WTC11 (cell line): ENCODE measurements around the gene RETREG1. TPM values are rescaled to one million over a fixed set of nuclear protein-coding genes. Genes with fewer than 3 reads are reported as not detected.
"Not testable (repeated sequence)": the region's sequence is repeated elsewhere in the genome, so short reads cannot be mapped to it uniquely, and the experiment has no call there.

Experiments used
- ATAC-seq: fragments of 200-7000 bp; cut with Tn5 transposase; 2 replicates; pipeline ENCODE4 v1.10.0; 2021; ENCODE audit warnings: mild to moderate bottlenecking, moderate library complexity
- CTCF ChIA-PET: fragments of 300-600 bp; sonication (Branson Sonifier 250); formaldehyde crosslinking; loops from one replicate; lab custom pipeline; 2021; ENCODE audit warnings: antibody characterized with exemption; lab: Charles Lee
- POLR2A ChIA-PET: fragments of 350-600 bp; sonication (Branson Sonifier 250); formaldehyde crosslinking; loops from one replicate; lab custom pipeline; 2021; ENCODE audit warnings: antibody characterized with exemption; lab: Charles Lee
- DNase-seq: peaks from one replicate; pipeline ENCODE4 v3.0.0; 2021; ENCODE audit warnings: low spot score
- H3K27ac Mint-ChIP-seq: 2 replicates; pipeline ENCODE4 v1.8.0; 2021; ENCODE audit warnings: mixed read lengths
- H3K27me3 Mint-ChIP-seq: 2 replicates; pipeline ENCODE4 v1.8.0; 2021; ENCODE audit warnings: low read depth, mild to moderate bottlenecking, moderate library complexity, mixed read lengths
- H3K36me3 Mint-ChIP-seq: 2 replicates; pipeline ENCODE4 v1.8.0; 2021; ENCODE audit warnings: mixed read lengths
- H3K4me1 Mint-ChIP-seq: 2 replicates; pipeline ENCODE4 v1.8.0; 2022; ENCODE audit warnings: mixed read lengths
- H3K4me3 Mint-ChIP-seq: 2 replicates; pipeline ENCODE4 v1.8.0; 2021; ENCODE audit warnings: mild to moderate bottlenecking, moderate library complexity, mixed read lengths
- H3K9me3 Mint-ChIP-seq: 2 replicates; pipeline ENCODE4 v1.8.0; 2021; ENCODE audit warnings: mixed read lengths
- GRHL2 ChIP-seq: fragments of 250-450 bp; sonication (Bioruptor Pico); IDR thresholded peaks from 2 replicates; pipeline ENCODE4 v1.8.0; 2022; ENCODE audit warnings: mild to moderate bottlenecking, moderate library complexity; ENCODE audit not compliant: insufficient replicate concordance, severe bottlenecking
- IRF2 ChIP-seq: sonication (generic); formaldehyde crosslinking; IDR thresholded peaks from 2 replicates; pipeline ENCODE4 v1.8.0; 2022; ENCODE audit warnings: low read depth, missing genetic modification reagents, borderline replicate concordance
- NFATC4 ChIP-seq: fragments of 250-450 bp; sonication (Bioruptor Pico); IDR thresholded peaks from 2 replicates; pipeline ENCODE4 v1.9.0; 2021; ENCODE audit warnings: mild to moderate bottlenecking
- NR2C2 ChIP-seq: sonication (generic); formaldehyde crosslinking; IDR thresholded peaks from 2 replicates; pipeline ENCODE4 v1.8.0; 2022; ENCODE audit warnings: mild to moderate bottlenecking, missing genetic modification reagents
- NR3C1 ChIP-seq: sonication (generic); formaldehyde crosslinking; conservative IDR thresholded peaks from 2 replicates; pipeline ENCODE4 v1.8.1; 2023; ENCODE audit warnings: low read depth, mild to moderate bottlenecking, missing genetic modification reagents
- PRRX2 ChIP-seq: fragments of 250-450 bp; sonication (Bioruptor Pico); IDR thresholded peaks from 2 replicates; pipeline ENCODE4 v1.8.0; 2021; ENCODE audit warnings: mild to moderate bottlenecking
- RORB ChIP-seq: fragments of 250-450 bp; sonication (Bioruptor Pico); IDR thresholded peaks from 2 replicates; pipeline ENCODE4 v1.9.0; 2021; ENCODE audit warnings: mild to moderate bottlenecking
- TP53 ChIP-seq: sonication (generic); formaldehyde crosslinking; IDR thresholded peaks from 2 replicates; pipeline ENCODE4 v1.8.1; 2023; ENCODE audit warnings: mild to moderate bottlenecking, missing genetic modification reagents
- ZNF423 ChIP-seq: fragments of 250-450 bp; sonication (Bioruptor Pico); IDR thresholded peaks from 2 replicates; pipeline ENCODE4 v2.1.2; 2022; ENCODE audit warnings: mild to moderate bottlenecking, moderate library complexity
- total RNA-seq: library from RNA; stranded (reverse); gene quantifications from 3 replicates; pipeline ENCODE4 v1.2.3, GENCODE V29; 2021
- TF ChIP-seq, protein P1 (sequence below): sonication (generic); formaldehyde crosslinking; IDR thresholded peaks from 2 replicates; pipeline ENCODE4 v1.8.0; 2022; ENCODE audit warnings: mild to moderate bottlenecking, missing genetic modification reagents
- TF ChIP-seq, protein P2 (sequence below): sonication (generic); formaldehyde crosslinking; IDR thresholded peaks from 2 replicates; pipeline ENCODE4 v1.8.0; 2023; ENCODE audit warnings: missing genetic modification reagents, mild to moderate bottlenecking, borderline replicate concordance
- TF ChIP-seq, protein P3 (sequence below): fragments of 250-450 bp; sonication (Bioruptor Pico); IDR thresholded peaks from 2 replicates; pipeline ENCODE4 v2.1.2; 2022; ENCODE audit warnings: mild to moderate bottlenecking, moderate library complexity
- TF ChIP-seq, protein P4 (sequence below): sonication (generic); formaldehyde crosslinking; IDR thresholded peaks from 2 replicates; pipeline ENCODE4 v1.8.0; 2022; ENCODE audit warnings: mild to moderate bottlenecking, missing genetic modification reagents
- TF ChIP-seq, protein P5 (sequence below): sonication (generic); formaldehyde crosslinking; IDR thresholded peaks from 2 replicates; pipeline ENCODE4 v1.8.1; 2022; ENCODE audit warnings: missing genetic modification reagents, borderline replicate concordance
- TF ChIP-seq, protein P6 (sequence below): fragments of 250-450 bp; sonication (Bioruptor Pico); IDR thresholded peaks from 2 replicates; pipeline ENCODE4 v1.9.0; 2021; ENCODE audit warnings: moderate library complexity, mild to moderate bottlenecking, inconsistent platforms, borderline replicate concordance

RETREG1 gene
- total RNA-seq, 1 experiment from 2014 or later = 2.2 TPM

DNA sequence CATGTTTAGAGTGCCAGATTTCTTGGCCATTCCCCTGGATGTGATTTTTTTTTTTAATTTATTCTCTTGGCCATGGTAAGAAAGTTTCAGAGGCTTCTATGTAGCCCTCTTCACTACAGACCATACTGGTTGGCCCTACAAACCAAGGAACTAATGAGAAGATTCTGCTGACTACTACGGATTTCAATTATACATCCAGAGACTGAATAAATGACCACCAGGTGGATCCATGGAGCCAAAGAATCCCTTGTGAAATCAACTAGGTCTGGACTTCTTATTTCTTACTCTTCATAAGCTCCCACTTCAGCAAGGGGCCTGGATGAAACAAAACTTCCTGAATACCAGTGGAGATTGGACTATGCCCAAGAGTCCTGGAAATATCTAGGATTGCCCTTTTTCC is 178.8 kb downstream of the RETREG1 start:
- ChIA-PET POLR2A (no interaction called here), CTCF (interaction anchor here (1.0 to 1.8 kb wide), 4 partner anchors 10 to 277 kb away, joined by 3 to 8 read pairs (median 4); no protein-coding TSS in a partner anchor)
- Mint-ChIP-seq H3K4me3 (no peak overlapping the region), H3K4me1 (peaks cover under 1% of the 10 kb centered on the region), H3K36me3 (no peaks in the 10 kb centered on the region), H3K27ac (no peak overlapping the region), H3K9me3 (no peaks in the 10 kb centered on the region; the same call in 1 of the 2 replicates), H3K27me3 (no peaks in the 10 kb centered on the region)
- no peak for DNase-seq
- 0 out of 2 replicates have a peak, but pooled peaks have one; percentile 28 for ATAC-seq
- TF ChIP-seq NR3C1 (CRISPR knock-in tag) (no peak), IRF2 (no peak), TP53 (CRISPR knock-in tag) (no peak), GRHL2 (CRISPR knock-in tag) (no peak), NR2C2 (CRISPR knock-in tag) (no peak)
- TF ChIP-seq, protein P1, sequence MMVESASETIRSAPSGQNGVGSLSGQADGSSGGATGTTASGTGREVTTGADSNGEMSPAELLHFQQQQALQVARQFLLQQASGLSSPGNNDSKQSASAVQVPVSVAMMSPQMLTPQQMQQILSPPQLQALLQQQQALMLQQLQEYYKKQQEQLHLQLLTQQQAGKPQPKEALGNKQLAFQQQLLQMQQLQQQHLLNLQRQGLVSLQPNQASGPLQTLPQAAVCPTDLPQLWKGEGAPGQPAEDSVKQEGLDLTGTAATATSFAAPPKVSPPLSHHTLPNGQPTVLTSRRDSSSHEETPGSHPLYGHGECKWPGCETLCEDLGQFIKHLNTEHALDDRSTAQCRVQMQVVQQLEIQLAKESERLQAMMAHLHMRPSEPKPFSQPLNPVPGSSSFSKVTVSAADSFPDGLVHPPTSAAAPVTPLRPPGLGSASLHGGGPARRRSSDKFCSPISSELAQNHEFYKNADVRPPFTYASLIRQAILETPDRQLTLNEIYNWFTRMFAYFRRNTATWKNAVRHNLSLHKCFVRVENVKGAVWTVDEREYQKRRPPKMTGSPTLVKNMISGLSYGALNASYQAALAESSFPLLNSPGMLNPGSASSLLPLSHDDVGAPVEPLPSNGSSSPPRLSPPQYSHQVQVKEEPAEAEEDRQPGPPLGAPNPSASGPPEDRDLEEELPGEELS (CRISPR knock-in tag) = no peak

DNA sequence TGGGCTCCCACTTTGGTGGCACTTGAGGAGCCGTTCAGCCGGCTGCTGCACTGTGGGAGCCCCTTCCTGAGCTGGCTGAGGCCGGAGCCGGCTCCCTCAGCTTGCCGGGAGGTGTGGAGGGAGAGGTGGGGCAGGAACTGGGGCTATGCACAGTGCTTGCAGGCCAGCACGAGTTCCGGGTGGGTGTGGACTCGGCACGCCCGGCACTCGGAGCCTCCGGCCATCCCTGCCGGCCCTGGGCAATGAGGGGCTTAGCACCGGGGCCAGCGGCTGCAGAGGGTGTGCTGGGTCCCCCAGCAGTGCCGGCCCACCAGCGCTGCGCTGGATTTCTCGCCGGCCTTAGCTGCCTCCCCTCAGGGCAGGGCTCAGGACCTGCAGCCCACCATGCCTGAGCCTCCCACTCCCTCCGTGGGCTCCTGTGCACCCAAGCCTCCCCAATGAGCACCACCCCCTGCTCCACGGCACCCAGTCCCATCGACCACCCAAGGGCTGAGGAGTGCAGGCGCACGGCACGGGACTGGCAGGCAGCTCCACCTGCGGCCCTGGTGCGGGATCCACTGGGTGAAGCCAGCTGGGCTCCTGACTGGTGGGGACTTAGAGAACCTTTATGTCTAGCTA is 180.6 kb downstream of the RETREG1 start:
- H3K27ac Mint-ChIP-seq, H3K36me3 Mint-ChIP-seq, H3K9me3 Mint-ChIP-seq, H3K27me3 Mint-ChIP-seq, H3K4me3 Mint-ChIP-seq, ATAC-seq, POLR2A ChIA-PET, DNase-seq: not testable (repeated sequence)
- CTCF ChIA-PET = interaction anchor here (0.7 to 1.8 kb wide), 2 partner anchors 8 to 275 kb away, joined by 3 to 6 read pairs; no protein-coding TSS in a partner anchor
- H3K4me1 Mint-ChIP-seq = peaks cover 16% of the 10 kb centered on the region

DNA sequence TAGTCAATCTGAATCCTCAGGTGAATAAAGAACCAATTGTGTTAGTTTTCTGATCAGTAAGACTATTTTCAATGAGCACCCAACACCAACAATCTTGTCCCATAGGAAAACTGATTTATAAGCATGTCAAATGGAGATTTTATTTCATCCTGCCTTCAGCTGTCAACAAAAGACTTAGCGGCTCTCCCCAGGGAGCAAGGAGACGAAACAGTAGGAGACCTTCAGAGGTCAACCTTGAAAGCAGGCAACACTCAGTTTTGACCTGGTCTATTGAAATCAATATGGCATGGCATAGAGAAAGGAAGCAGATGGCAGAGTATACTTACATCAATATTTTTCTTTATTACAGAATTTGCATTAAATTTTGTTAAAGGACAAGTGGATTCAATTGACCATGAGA is 185.3 kb downstream of the RETREG1 start:
- peaks cover 42% of the 10 kb centered on the region for H3K4me1 Mint-ChIP-seq
- no peak for DNase-seq
- ATAC-seq = no peak
- peaks cover 4% of the 10 kb centered on the region for H3K27me3 Mint-ChIP-seq
- peaks cover 3% of the 10 kb centered on the region for H3K36me3 Mint-ChIP-seq
- peak overlapping the region; percentile 5; the same call in 1 of the 2 replicates for H3K27ac Mint-ChIP-seq
- CTCF ChIA-PET = no interaction called here
- H3K9me3 Mint-ChIP-seq = no peaks in the 10 kb centered on the region
- no peak for TF ChIP-seq NFATC4 (CRISPR knock-in tag)
- TF ChIP-seq ZNF423 (CRISPR knock-in tag) = peak; percentile 87
- TF ChIP-seq, protein P2, sequence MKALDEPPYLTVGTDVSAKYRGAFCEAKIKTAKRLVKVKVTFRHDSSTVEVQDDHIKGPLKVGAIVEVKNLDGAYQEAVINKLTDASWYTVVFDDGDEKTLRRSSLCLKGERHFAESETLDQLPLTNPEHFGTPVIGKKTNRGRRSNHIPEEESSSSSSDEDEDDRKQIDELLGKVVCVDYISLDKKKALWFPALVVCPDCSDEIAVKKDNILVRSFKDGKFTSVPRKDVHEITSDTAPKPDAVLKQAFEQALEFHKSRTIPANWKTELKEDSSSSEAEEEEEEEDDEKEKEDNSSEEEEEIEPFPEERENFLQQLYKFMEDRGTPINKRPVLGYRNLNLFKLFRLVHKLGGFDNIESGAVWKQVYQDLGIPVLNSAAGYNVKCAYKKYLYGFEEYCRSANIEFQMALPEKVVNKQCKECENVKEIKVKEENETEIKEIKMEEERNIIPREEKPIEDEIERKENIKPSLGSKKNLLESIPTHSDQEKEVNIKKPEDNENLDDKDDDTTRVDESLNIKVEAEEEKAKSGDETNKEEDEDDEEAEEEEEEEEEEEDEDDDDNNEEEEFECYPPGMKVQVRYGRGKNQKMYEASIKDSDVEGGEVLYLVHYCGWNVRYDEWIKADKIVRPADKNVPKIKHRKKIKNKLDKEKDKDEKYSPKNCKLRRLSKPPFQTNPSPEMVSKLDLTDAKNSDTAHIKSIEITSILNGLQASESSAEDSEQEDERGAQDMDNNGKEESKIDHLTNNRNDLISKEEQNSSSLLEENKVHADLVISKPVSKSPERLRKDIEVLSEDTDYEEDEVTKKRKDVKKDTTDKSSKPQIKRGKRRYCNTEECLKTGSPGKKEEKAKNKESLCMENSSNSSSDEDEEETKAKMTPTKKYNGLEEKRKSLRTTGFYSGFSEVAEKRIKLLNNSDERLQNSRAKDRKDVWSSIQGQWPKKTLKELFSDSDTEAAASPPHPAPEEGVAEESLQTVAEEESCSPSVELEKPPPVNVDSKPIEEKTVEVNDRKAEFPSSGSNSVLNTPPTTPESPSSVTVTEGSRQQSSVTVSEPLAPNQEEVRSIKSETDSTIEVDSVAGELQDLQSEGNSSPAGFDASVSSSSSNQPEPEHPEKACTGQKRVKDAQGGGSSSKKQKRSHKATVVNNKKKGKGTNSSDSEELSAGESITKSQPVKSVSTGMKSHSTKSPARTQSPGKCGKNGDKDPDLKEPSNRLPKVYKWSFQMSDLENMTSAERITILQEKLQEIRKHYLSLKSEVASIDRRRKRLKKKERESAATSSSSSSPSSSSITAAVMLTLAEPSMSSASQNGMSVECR (CRISPR knock-in tag) = no peak
- TF ChIP-seq, all 79 proteins: peak for 1
- 0 out of 2 replicates have a peak overlapping the region, but pooled peaks have one; percentile 8 for H3K4me3 Mint-ChIP-seq
- POLR2A ChIA-PET = no interaction called here

DNA sequence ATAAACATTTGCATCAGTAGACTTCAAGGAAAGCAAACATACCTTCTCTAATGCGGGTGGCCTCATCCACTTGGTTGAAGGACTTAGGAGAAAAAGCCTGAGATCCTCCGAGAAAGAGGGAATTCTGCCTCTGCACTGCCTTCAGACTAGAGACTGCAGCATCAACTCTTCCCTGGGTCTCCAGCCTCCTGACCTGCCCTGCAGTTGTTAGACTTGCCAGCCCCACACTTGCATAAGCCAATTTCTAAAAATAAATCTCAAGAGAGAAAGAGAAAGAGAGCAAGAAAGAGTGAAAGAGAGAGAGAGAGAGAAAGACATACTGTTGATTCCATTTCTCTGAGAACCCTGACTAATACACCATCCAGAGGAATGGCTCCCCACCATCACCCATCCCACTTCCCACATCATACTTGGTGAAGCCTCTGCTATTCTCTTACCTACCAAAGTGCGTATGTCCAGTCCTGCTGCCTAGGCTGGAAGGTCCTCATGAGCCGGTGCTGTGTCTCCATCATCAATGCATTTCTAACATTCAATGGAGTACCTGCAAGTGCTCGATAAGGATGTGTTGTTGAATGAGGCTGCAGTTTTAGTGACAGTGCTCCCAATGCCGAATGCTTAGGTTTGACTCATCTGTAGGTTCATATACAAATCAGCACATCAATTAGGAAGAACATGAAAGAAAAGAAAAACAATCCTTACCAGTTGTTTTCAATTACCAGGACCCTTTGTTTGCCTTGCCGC is 186.3 kb downstream of the RETREG1 start:
- ChIA-PET POLR2A (no interaction called here), CTCF (no interaction called here)
- H3K4me3 Mint-ChIP-seq = no peak overlapping the region
- H3K27ac Mint-ChIP-seq = no peak overlapping the region
- no peak for ATAC-seq
- DNase-seq = no peak
- H3K27me3 Mint-ChIP-seq = peaks cover 7% of the 10 kb centered on the region
- peaks cover 46% of the 10 kb centered on the region for H3K4me1 Mint-ChIP-seq
- no peaks in the 10 kb centered on the region for H3K9me3 Mint-ChIP-seq
- peaks cover 11% of the 10 kb centered on the region for H3K36me3 Mint-ChIP-seq
- TF ChIP-seq NR2C2 (CRISPR knock-in tag) (no peak), PRRX2 (CRISPR knock-in tag) (no peak), RORB (CRISPR knock-in tag) (no peak)
- TF ChIP-seq, protein P3, sequence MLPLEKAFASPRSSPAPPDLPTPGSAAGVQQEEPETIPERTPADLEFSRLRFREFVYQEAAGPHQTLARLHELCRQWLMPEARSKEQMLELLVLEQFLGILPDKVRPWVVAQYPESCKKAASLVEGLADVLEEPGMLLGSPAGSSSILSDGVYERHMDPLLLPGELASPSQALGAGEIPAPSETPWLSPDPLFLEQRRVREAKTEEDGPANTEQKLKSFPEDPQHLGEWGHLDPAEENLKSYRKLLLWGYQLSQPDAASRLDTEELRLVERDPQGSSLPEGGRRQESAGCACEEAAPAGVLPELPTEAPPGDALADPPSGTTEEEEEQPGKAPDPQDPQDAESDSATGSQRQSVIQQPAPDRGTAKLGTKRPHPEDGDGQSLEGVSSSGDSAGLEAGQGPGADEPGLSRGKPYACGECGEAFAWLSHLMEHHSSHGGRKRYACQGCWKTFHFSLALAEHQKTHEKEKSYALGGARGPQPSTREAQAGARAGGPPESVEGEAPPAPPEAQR (CRISPR knock-in tag) = no peak
- TF ChIP-seq, protein P4, sequence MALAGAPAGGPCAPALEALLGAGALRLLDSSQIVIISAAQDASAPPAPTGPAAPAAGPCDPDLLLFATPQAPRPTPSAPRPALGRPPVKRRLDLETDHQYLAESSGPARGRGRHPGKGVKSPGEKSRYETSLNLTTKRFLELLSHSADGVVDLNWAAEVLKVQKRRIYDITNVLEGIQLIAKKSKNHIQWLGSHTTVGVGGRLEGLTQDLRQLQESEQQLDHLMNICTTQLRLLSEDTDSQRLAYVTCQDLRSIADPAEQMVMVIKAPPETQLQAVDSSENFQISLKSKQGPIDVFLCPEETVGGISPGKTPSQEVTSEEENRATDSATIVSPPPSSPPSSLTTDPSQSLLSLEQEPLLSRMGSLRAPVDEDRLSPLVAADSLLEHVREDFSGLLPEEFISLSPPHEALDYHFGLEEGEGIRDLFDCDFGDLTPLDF = no peak
- TF ChIP-seq, protein P5, sequence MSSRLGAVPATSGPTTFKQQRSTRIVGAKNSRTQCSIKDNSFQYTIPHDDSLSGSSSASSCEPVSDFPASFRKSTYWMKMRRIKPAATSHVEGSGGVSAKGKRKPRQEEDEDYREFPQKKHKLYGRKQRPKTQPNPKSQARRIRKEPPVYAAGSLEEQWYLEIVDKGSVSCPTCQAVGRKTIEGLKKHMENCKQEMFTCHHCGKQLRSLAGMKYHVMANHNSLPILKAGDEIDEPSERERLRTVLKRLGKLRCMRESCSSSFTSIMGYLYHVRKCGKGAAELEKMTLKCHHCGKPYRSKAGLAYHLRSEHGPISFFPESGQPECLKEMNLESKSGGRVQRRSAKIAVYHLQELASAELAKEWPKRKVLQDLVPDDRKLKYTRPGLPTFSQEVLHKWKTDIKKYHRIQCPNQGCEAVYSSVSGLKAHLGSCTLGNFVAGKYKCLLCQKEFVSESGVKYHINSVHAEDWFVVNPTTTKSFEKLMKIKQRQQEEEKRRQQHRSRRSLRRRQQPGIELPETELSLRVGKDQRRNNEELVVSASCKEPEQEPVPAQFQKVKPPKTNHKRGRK (CRISPR knock-in tag) = no peak
- TF ChIP-seq, protein P6, sequence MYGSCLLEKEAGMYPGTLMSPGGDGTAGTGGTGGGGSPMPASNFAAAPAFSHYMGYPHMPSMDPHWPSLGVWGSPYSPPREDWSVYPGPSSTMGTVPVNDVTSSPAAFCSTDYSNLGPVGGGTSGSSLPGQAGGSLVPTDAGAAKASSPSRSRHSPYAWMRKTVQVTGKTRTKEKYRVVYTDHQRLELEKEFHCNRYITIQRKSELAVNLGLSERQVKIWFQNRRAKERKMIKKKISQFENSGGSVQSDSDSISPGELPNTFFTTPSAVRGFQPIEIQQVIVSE = no peak
